ENCODE measurements around the gene BCL2L12.
"Not testable (repeated sequence)": the region's sequence is repeated elsewhere in the genome, so short reads cannot be mapped to it uniquely, and the experiment has no call there.

BCL2L12 gene

DNA sequence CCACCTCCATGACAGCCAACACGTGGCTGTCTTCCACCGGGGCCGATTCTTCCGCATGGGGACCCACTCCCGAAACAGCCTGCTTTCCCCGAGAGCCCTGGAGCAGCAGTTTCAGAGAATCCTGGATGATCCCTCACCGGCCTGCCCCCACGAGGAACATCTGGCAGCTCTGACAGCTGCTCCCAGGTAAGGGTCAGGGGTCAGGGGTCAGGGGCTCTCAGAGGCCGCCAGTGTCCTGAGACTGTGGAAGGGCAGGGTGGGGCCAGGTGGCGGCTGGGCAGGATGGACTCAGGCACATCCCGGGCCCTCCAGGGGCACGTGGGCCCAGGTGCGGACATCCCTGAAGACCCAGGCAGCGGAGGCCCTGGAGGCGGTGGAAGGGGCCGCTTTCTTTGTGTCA, 40.2 kb downstream of the BCL2L12 start:
- no peaks in the 10 kb centered on the region for H3K36me3 ChIP-seq (ENCODE audit: control insufficient read depth in 5 of 5, insufficient read depth in 5 of 5, low read length in 5 of 5)
- H3K9me3 ChIP-seq (ENCODE audit: control insufficient read depth in 5 of 5, low read length in 5 of 5): no peaks in the 10 kb centered on the region
- no peak overlapping the region for H3K27ac ChIP-seq (ENCODE audit: low read depth, low read length)
- no peaks in the 10 kb centered on the region for H3K4me1 ChIP-seq (ENCODE audit: control insufficient read depth in 5 of 5, insufficient read depth in 5 of 5, low read length in 5 of 5)
- H3K9ac ChIP-seq (ENCODE audit: low read length in 5 of 5): no peak overlapping the region
- peaks cover 0 to 9% (median 3%) of the 10 kb centered on the region in 5 donors for H3K27me3 ChIP-seq (ENCODE audit: control insufficient read depth in 5 of 5, insufficient read depth in 4 of 5, low read length in 5 of 5)
- H3K4me3 ChIP-seq (ENCODE audit: low read depth in 1 of 5, low read length in 5 of 5): no peak overlapping the region

DNA sequence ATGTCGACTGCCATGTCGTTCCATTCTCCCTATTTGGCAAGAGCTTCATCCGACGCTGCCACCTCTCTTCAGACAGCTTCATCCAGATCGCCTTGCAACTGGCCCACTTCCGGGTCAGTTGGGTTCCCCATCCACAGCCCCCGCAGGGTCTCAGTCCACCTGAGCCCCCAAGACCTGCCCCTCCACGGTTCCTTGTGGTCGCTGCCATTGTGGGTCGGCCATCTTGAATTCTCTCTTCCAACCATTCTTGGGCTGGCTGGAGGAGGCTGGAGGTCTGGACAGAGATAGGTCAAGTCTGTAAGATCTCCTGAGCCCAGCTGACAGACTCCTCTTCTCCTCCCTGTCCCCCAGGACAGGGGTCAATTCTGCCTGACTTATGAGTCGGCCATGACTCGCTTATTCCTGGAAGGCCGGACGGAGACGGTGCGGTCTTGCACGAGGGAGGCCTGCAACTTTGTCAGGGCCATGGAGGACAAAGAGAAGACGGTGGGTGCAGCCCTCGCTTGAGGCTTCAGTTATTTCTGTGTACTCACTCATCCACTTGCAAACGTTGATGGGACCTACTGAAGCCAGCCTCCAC, 44.7 kb downstream of the BCL2L12 start:
- H3K4me1 ChIP-seq (ENCODE audit: control insufficient read depth in 5 of 5, insufficient read depth in 5 of 5, low read length in 5 of 5): peaks cover 0 to 5% (median 0%) of the 10 kb centered on the region in 5 donors
- H3K27ac ChIP-seq (ENCODE audit: low read depth, low read length): no peak overlapping the region
- no peak overlapping the region for H3K4me3 ChIP-seq (ENCODE audit: low read depth in 1 of 5, low read length in 5 of 5)
- no peaks in the 10 kb centered on the region for H3K36me3 ChIP-seq (ENCODE audit: control insufficient read depth in 5 of 5, insufficient read depth in 5 of 5, low read length in 5 of 5)
- H3K9ac ChIP-seq (ENCODE audit: low read length in 5 of 5): no peak overlapping the region
- H3K27me3 ChIP-seq (ENCODE audit: control insufficient read depth in 5 of 5, insufficient read depth in 4 of 5, low read length in 5 of 5): no peaks in the 10 kb centered on the region
- H3K9me3 ChIP-seq (ENCODE audit: control insufficient read depth in 5 of 5, low read length in 5 of 5): no peaks in the 10 kb centered on the region

DNA sequence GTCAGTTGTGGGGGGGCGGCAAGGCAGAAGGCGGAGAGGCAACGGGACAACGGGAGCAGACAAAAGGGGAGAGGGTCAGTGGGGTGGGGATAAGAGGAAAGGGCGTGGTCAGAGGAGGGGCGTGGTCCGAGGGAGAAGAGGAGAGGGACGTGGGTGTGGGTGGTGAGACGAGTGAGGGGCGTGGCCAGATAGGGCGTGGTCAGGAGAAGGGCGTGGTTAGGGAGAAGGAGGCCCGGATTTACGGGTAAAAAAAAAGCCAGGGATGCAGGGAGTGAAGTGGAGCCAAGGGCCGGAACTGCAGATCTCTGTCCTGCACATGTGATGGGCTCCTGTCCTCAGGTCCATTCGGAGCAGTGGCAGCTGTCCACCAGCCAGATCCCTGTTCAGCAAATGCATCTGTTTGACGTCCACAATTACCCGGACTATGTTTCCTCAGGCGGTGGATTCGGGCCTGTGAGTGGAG, 46.7 kb downstream of the BCL2L12 start:
- Histone ChIP-seq H3K9ac (ENCODE audit: low read length in 5 of 5) (no peak overlapping the region), H3K4me3 (ENCODE audit: low read depth in 1 of 5, low read length in 5 of 5) (no peak overlapping the region), H3K27me3 (ENCODE audit: control insufficient read depth in 5 of 5, insufficient read depth in 4 of 5, low read length in 5 of 5) (no peaks in the 10 kb centered on the region), H3K9me3 (ENCODE audit: control insufficient read depth in 5 of 5, low read length in 5 of 5) (no peaks in the 10 kb centered on the region), H3K36me3 (ENCODE audit: control insufficient read depth in 5 of 5, insufficient read depth in 5 of 5, low read length in 5 of 5) (no peaks in the 10 kb centered on the region), H3K27ac (ENCODE audit: low read depth, low read length) (no peak overlapping the region), H3K4me1 (ENCODE audit: control insufficient read depth in 5 of 5, insufficient read depth in 5 of 5, low read length in 5 of 5) (peaks cover 0 to 7% (median 0%) of the 10 kb centered on the region in 5 donors)

DNA sequence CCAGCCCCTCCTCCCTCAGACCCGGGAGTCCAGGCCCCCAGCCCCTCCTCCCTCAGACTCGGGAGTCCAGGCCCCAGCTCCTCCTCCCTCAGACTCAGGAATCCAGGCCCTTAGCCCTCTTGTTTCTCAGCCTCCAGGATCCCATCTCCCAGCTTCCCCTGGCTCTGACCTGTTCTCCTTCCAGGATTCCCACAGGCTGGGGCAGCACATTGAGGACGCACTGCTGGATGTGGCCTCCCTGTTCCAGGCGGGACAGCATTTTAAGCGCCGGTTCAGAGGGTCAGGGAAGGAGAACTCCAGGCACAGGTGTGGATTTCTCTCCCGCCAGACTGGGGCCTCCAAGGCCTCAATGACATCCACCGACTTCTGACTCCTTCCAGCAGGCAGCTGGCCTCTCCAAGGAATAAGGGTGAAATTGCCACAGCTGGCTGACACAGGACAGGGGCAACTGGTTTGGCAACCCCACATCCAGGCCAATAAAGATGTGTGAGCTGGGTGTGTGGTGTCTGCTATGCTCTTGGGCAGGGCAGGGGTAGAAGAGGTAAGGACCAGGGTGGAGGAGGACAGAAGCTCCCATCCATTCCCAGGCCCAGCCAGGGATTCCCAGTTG, 47.6 kb downstream of the BCL2L12 start:
- Histone ChIP-seq H3K9me3 (ENCODE audit: control insufficient read depth in 5 of 5, low read length in 5 of 5) (no peaks in the 10 kb centered on the region), H3K4me3 (ENCODE audit: low read depth in 1 of 5, low read length in 5 of 5) (no peak overlapping the region), H3K27me3 (ENCODE audit: control insufficient read depth in 5 of 5, insufficient read depth in 4 of 5, low read length in 5 of 5) (no peaks in the 10 kb centered on the region), H3K4me1 (ENCODE audit: control insufficient read depth in 5 of 5, insufficient read depth in 5 of 5, low read length in 5 of 5) (peaks cover 0 to 16% (median 7%) of the 10 kb centered on the region in 5 donors), H3K36me3 (ENCODE audit: control insufficient read depth in 5 of 5, insufficient read depth in 5 of 5, low read length in 5 of 5) (no peaks in the 10 kb centered on the region), H3K27ac (ENCODE audit: low read depth, low read length) (no peak overlapping the region), H3K9ac (ENCODE audit: low read length in 5 of 5) (no peak overlapping the region)

DNA sequence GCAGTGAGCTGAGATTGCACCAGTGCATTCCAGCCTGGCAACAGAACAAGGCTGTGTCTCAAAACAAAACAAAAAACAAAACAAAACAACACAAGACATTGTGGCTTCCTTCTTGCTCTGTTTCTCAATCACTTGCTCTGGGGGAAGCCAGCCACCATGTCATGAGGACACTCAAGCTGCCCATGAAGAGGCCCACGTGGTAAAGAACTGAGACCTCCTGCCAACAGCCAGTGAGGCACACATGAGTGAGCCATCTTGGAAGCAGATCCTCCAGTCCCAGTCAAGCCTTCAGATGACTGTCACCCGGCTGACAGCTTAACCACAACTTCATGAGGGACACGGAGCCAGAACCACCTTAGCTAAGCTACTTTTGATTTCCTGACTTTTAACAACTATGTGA, 50.4 kb downstream of the BCL2L12 start:
- H3K9me3 ChIP-seq (ENCODE audit: control insufficient read depth in 5 of 5, low read length in 5 of 5): no peaks in the 10 kb centered on the region
- H3K4me1 ChIP-seq (ENCODE audit: control insufficient read depth in 5 of 5, insufficient read depth in 5 of 5, low read length in 5 of 5): peaks cover 2 to 24% (median 15%) of the 10 kb centered on the region in 5 donors
- H3K27ac ChIP-seq (ENCODE audit: low read depth, low read length): no peak overlapping the region
- H3K27me3 ChIP-seq (ENCODE audit: control insufficient read depth in 5 of 5, insufficient read depth in 4 of 5, low read length in 5 of 5): no peaks in the 10 kb centered on the region
- no peak overlapping the region for H3K9ac ChIP-seq (ENCODE audit: low read length in 5 of 5)
- no peak overlapping the region for H3K4me3 ChIP-seq (ENCODE audit: low read depth in 1 of 5, low read length in 5 of 5)
- peaks cover 0 to 4% (median 0%) of the 10 kb centered on the region in 5 donors for H3K36me3 ChIP-seq (ENCODE audit: control insufficient read depth in 5 of 5, insufficient read depth in 5 of 5, low read length in 5 of 5)

DNA sequence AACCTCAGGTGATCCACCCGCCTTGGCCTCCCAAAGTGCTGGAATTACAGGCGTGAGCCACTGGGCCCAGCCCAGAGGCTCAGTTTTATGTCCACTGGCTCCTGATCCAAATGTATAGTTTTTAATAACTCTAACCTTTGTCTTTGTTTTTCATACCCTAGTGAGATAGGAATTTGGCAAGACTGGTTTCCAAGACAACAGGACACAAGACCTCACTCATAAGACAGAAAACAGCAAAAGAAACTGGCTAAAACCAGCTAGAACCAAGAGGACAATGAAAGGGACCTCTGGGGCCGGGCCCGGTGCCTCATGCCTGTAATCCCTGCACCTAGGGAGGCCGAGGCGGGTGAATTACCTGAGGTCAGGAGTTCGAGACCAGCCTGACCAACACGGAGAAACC, 52.8 kb downstream of the BCL2L12 start:
- Histone ChIP-seq H3K27ac (ENCODE audit: low read depth, low read length) (peak overlapping the region; percentile 89), H3K4me1 (ENCODE audit: control insufficient read depth in 5 of 5, insufficient read depth in 5 of 5, low read length in 5 of 5) (peaks cover 2 to 20% (median 15%) of the 10 kb centered on the region in 5 donors), H3K9ac (ENCODE audit: low read length in 5 of 5) (no peak overlapping the region), H3K9me3 (ENCODE audit: control insufficient read depth in 5 of 5, low read length in 5 of 5) (no peaks in the 10 kb centered on the region), H3K27me3 (ENCODE audit: control insufficient read depth in 5 of 5, insufficient read depth in 4 of 5, low read length in 5 of 5) (no peaks in the 10 kb centered on the region), H3K36me3 (ENCODE audit: control insufficient read depth in 5 of 5, insufficient read depth in 5 of 5, low read length in 5 of 5) (peaks cover 0 to 4% (median 0%) of the 10 kb centered on the region in 5 donors), H3K4me3 (ENCODE audit: low read depth in 1 of 5, low read length in 5 of 5) (peak overlapping the region; percentile 81 to 96 (median 86))

DNA sequence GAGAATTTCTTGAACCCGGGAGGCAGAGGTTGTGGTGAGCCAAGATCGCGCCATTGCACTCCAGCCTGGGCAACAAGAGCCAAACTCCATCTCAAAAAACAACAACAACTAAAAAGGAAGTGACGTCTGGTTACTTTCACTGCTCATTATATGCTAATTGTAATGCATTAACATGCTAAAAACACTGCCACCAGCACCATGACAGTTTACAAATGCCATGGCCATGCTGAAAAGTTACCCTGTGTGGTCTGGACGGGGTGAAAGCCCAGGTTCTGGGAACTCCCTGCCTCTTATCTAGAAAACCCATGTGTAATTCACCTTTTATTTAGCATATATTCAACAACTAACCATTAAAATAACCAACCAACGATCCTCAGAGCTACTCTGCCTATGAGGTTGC, 53.3 kb downstream of the BCL2L12 start:
- peak overlapping the region; percentile 89 for H3K27ac ChIP-seq (ENCODE audit: low read depth, low read length)

DNA sequence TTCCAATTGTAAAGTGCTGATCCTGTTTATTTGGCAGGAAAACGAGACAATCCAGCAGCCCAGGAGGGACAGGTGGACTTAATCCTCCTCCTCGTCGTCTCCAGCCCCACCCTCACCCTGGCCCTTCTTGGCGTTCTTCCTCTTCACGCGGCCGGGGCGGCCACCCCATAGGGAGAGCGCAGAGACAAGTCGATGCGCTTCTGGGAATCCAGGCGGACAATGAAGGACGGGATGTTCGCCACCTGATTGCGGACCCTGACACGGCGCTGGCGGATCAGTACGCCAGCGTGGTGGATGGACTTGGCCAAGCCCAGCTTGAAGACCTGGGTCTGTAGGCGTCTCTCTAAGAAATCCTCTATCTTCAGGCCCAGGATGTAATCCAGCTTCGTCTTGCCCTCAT, 53.7 kb downstream of the BCL2L12 start:
- H3K36me3 ChIP-seq (ENCODE audit: control insufficient read depth in 5 of 5, insufficient read depth in 5 of 5, low read length in 5 of 5); H3K9me3 ChIP-seq (ENCODE audit: control insufficient read depth in 5 of 5, low read length in 5 of 5); H3K9ac ChIP-seq (ENCODE audit: low read length in 5 of 5); H3K27me3 ChIP-seq (ENCODE audit: control insufficient read depth in 5 of 5, insufficient read depth in 4 of 5, low read length in 5 of 5); H3K4me3 ChIP-seq (ENCODE audit: low read depth in 1 of 5, low read length in 5 of 5); H3K27ac ChIP-seq (ENCODE audit: low read depth, low read length): not testable (repeated sequence)
- H3K4me1 ChIP-seq (ENCODE audit: control insufficient read depth in 5 of 5, insufficient read depth in 5 of 5, low read length in 5 of 5): peaks cover 2 to 20% (median 15%) of the 10 kb centered on the region in 5 donors

More for the DNA sequence above, 53.3 kb downstream of the BCL2L12 start:
- Histone ChIP-seq H3K36me3 (ENCODE audit: control insufficient read depth in 5 of 5, insufficient read depth in 5 of 5, low read length in 5 of 5) (peaks cover 0 to 4% (median 0%) of the 10 kb centered on the region in 5 donors), H3K27me3 (ENCODE audit: control insufficient read depth in 5 of 5, insufficient read depth in 4 of 5, low read length in 5 of 5) (no peaks in the 10 kb centered on the region), H3K4me3 (ENCODE audit: low read depth in 1 of 5, low read length in 5 of 5) (no peak overlapping the region), H3K9me3 (ENCODE audit: control insufficient read depth in 5 of 5, low read length in 5 of 5) (no peaks in the 10 kb centered on the region), H3K9ac (ENCODE audit: low read length in 5 of 5) (no peak overlapping the region), H3K4me1 (ENCODE audit: control insufficient read depth in 5 of 5, insufficient read depth in 5 of 5, low read length in 5 of 5) (peaks cover 2 to 20% (median 15%) of the 10 kb centered on the region in 5 donors)
